Calu3 (cell line): ENCODE data around the gene FLII. TPM values are rescaled to one million over a fixed set of nuclear protein-coding genes. Genes with fewer than 3 reads are reported as not detected.

ENCODE experiments used
- BruUV-seq: library from RNA; stranded (reverse); fragments of 400-500 nt; replicated peaks from 2 replicates; lab custom pipeline; 2021; lab: Mats Ljungman, UMichigan
- CTCF ChIA-PET: fragments of 300-600 bp; sonication (Branson Sonifier 250); formaldehyde crosslinking; loops from one replicate; lab custom pipeline; 2022; ENCODE audit warnings: antibody characterized with exemption; lab: Charles Lee
- DNase-seq: peaks from one replicate; pipeline ENCODE4 v3.0.0; 2022
- H3K27ac Mint-ChIP-seq: one replicate; pipeline ENCODE4 v1.8.0; 2022; ENCODE audit warnings: mixed read lengths; ENCODE audit not compliant: unreplicated experiment
- H3K27me3 Mint-ChIP-seq: one replicate; pipeline ENCODE4 v1.8.0; 2022; ENCODE audit warnings: mixed read lengths; ENCODE audit not compliant: unreplicated experiment
- H3K36me3 Mint-ChIP-seq: one replicate; pipeline ENCODE4 v1.8.0; 2022; ENCODE audit warnings: mild to moderate bottlenecking, moderate library complexity, mixed read lengths; ENCODE audit not compliant: insufficient read depth, unreplicated experiment
- H3K4me1 Mint-ChIP-seq: one replicate; pipeline ENCODE4 v1.8.0; 2022; ENCODE audit warnings: mild to moderate bottlenecking, low read depth, mixed read lengths; ENCODE audit not compliant: unreplicated experiment
- H3K4me3 Mint-ChIP-seq: one replicate; pipeline ENCODE4 v1.8.0; 2022; ENCODE audit warnings: mild to moderate bottlenecking, low read depth, moderate library complexity, mixed read lengths; ENCODE audit not compliant: unreplicated experiment
- H3K9me3 Mint-ChIP-seq: one replicate; pipeline ENCODE4 v1.8.0; 2022; ENCODE audit warnings: low read depth, mixed read lengths; ENCODE audit not compliant: unreplicated experiment
- intact Hi-C: fragments of 100-400 bp; cut with micrococcal nuclease; formaldehyde crosslinking; loops from one replicate; pipeline ENCODE4 v1.10.0; 2022; ENCODE audit not compliant: unreplicated experiment
- total RNA-seq: library from RNA; stranded (reverse); gene quantifications from 2 replicates; pipeline ENCODE4 v1.2.3, GENCODE V29; 2022
- TF ChIP-seq, protein P1 (sequence below): fragments of 200-600 bp; IDR thresholded peaks from one replicate; pipeline ENCODE4 v1.8.0; 2022; ENCODE audit warnings: antibody characterized with exemption; ENCODE audit not compliant: unreplicated experiment

The FLII gene
- total RNA-seq, 1 experiment from 2014 or later, result 298 TPM

DNA sequence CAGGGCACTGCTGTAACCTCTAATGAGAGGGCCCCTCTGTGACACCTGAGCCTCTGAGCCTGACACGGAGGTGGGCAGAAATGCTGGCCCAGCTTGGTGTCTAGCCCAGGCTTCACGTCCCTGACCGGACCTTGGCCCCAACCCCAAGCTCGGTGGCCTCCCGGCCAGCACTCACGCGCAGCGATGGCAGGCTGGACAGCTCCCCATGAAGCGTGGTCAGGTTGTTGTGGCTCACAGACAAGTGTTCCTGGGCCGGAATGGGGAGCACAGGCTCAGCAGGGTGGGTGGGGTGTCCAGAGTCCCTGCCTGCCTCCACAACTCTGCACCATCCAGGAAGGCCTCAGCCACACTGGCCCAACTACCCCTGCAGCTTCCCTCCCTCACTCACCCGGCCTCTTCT, 2.2 kb downstream of the FLII start:
- Mint-ChIP-seq H3K9me3 (no peaks in the 10 kb centered on the region), H3K36me3 (peaks cover 81% of the 10 kb centered on the region), H3K4me3 (peak overlapping the region; percentile 84), H3K4me1 (no peaks in the 10 kb centered on the region), H3K27ac (no peak overlapping the region), H3K27me3 (no peaks in the 10 kb centered on the region)
- intact Hi-C loops, result no loop called here
- TF ChIP-seq, protein P1, sequence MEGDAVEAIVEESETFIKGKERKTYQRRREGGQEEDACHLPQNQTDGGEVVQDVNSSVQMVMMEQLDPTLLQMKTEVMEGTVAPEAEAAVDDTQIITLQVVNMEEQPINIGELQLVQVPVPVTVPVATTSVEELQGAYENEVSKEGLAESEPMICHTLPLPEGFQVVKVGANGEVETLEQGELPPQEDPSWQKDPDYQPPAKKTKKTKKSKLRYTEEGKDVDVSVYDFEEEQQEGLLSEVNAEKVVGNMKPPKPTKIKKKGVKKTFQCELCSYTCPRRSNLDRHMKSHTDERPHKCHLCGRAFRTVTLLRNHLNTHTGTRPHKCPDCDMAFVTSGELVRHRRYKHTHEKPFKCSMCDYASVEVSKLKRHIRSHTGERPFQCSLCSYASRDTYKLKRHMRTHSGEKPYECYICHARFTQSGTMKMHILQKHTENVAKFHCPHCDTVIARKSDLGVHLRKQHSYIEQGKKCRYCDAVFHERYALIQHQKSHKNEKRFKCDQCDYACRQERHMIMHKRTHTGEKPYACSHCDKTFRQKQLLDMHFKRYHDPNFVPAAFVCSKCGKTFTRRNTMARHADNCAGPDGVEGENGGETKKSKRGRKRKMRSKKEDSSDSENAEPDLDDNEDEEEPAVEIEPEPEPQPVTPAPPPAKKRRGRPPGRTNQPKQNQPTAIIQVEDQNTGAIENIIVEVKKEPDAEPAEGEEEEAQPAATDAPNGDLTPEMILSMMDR, result no peak
- no peak for DNase-seq
- BruUV-seq, result no TSS peak
- CTCF ChIA-PET, result no interaction called here

DNA sequence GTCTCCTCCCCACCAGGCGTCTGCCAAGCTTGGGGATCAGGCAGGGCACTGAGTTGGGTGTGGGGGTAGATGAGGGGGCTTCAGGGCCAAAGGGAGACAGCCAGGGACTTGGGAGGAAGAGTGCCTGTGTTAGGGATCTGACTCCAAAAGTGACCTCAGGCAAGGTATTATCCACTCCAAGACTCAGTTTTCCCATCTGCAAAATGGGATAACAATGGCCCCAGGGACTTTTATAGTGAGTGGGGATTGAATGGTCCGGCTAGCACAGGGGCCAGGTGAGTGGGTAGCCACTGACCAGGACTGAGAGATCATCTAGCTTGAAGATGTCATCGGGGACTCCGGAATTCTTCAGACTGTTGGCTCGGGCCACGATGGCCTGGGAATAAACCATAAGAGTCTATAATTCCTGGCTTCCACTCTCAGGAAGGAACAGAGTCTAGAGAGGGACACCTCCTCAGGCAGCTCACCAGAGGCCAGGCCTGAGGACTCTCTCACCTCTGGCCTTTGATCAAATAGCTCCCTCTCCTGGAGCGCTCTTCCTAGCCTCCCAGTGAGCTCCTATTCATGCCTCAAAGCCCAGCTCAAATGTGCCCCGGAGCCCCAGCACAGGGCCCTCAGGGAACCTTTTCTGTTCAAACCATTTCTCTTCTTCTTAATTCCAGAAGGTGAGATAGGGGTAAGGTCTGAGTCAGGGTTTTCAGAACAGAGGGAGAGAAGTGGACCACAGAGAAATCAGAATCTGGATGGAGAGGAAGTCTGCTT, 3.5 kb downstream of the FLII start:
- no peak overlapping the region for H3K4me3 Mint-ChIP-seq
- no peak for DNase-seq
- H3K36me3 Mint-ChIP-seq, result peaks cover 76% of the 10 kb centered on the region
- H3K4me1 Mint-ChIP-seq, result no peaks in the 10 kb centered on the region
- no peak overlapping the region for H3K27ac Mint-ChIP-seq
- no TSS peak for BruUV-seq
- intact Hi-C loops, result no loop called here
- H3K9me3 Mint-ChIP-seq, result no peaks in the 10 kb centered on the region
- CTCF ChIA-PET, result no interaction called here
- TF ChIP-seq, protein P1, result no peak
- H3K27me3 Mint-ChIP-seq, result no peaks in the 10 kb centered on the region

DNA sequence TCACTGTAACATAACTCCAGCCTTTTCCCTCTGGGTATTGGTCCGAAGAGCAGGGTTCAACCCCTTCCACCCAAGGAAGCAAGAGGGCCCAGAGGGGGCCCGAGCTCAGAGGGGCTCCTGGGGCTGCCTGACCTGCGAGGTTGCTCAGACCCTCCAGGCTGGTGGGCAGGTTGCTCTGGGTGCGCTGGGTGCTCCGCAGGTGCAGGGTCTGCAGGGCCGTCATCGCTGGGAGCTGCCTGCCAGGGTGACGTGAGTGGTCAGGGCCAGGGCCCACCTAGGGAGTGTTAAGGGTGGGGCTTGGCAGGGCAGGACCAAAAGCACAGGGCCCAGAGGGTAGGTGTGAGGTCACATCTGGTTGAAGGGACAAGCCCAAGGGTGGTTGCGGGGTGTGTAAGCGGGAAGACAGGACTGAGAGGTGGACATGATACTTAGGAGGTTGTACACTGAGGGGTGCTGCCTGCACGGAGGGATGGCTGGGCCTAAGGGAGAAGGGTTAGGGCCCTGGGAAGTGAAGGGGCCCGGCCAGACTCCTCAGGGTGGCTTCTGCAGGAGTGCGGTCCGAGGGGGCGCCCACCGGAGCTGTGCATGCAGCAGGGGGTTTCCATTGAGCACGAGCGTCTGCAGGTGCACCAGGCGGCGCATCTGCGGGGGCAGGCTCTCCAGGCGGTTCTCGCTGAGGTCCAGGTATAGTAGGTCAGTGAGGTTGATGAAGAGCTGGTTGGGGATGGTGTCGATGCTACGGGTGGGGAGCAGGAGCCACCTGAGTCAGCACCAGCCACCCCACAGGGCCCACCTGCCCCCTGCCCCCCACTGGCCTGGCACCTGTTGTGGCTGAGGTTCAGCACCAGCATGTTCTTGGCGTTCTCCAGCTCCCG, 4.4 kb downstream of the FLII start:
- H3K9me3 Mint-ChIP-seq, result no peaks in the 10 kb centered on the region
- BruUV-seq, result no TSS peak
- H3K4me1 Mint-ChIP-seq, result no peaks in the 10 kb centered on the region
- DNase-seq, result no peak
- intact Hi-C loops, result no loop called here
- CTCF ChIA-PET, result no interaction called here
- TF ChIP-seq, protein P1, result no peak
- no peak overlapping the region for H3K27ac Mint-ChIP-seq
- H3K36me3 Mint-ChIP-seq, result peaks cover 69% of the 10 kb centered on the region
- no peaks in the 10 kb centered on the region for H3K27me3 Mint-ChIP-seq
- no peak overlapping the region for H3K4me3 Mint-ChIP-seq

DNA sequence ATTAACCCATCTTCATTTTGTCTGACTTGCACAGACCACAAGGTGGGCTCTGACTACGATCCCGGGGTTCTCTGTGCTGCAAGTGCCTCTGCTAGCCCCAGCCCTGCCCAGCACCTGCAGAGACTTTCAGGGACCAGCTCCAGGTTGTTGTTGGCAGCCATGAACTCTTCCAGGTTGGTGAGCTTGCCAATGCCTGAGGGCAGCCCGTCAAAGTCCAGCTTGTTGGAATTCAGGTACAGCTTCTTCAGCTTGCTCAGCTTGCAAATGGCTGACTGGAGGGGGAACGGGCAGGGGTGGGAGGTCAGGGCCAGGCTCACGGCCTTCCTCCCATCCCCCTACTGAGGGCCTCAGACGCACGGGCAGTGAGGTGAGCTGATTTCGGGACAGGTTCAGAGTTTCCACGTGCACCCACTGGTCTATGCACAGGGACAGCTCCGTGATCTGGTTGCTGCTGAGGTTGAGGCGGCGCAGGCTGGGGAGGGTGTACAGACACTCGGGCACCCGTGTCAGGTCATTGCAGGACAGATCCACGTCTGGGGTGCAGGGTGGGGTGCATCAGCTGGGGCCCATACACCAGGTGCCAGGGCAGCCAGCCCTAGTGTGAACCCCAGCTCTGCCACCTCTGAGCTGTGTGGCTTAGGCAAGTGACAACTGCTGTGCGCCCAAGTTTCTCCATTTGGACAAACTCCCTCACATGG, 5.2 kb downstream of the FLII start:
- Mint-ChIP-seq H3K9me3 (no peaks in the 10 kb centered on the region), H3K27ac (no peak overlapping the region), H3K4me1 (no peaks in the 10 kb centered on the region), H3K36me3 (peaks cover 70% of the 10 kb centered on the region), H3K4me3 (no peak overlapping the region), H3K27me3 (no peaks in the 10 kb centered on the region)
- DNase-seq, result no peak
- TF ChIP-seq, protein P1, result no peak
- BruUV-seq, result no TSS peak
- intact Hi-C loops, result no loop called here
- CTCF ChIA-PET, result no interaction called here
